Measurements from ENCODE around the gene GNGT2.

GNGT2 gene

DNA sequence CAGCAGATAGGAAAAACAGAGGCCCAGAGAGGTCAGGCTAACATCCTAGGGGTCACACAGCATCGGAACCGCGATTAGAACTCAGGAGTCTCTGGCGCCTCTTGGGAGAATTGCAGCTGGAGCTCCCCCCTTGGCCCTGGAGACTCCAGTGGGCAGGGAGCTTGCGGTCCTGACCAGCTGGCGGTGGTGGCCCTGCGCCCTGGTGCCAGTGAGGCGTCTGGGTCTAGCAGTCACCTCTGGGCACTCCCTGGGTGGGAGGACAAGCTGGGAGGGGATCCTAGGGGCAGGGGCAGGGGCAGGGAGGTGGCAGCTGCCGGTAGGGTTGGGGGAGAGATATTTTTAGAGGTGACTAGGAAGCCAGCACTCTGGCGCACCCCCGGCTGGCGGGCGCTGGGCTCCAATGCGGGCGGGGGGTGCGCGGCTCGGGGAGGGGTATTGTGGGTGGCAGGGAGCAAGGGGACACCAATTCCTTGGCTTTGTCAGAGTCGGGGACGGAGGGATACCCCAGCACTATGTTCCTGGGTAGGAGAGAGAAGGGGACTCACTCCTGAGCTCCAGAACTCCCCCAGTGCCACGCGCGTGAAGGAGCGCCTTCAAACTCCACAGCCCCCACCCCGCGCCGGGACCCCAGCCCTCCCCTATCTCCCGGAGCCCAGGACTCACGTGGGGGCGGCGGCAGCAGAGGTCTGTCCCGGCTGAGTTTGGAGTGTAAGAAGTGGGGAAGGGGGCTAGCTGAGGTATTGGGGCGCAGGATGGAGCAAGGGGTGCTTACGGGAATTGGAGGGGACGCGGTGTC is 19.6 kb upstream of the GNGT2 start:
- DNase-seq (ENCODE audit: low read depth in 2 of 3, low spot score in 1 of 3) = no peak

DNA sequence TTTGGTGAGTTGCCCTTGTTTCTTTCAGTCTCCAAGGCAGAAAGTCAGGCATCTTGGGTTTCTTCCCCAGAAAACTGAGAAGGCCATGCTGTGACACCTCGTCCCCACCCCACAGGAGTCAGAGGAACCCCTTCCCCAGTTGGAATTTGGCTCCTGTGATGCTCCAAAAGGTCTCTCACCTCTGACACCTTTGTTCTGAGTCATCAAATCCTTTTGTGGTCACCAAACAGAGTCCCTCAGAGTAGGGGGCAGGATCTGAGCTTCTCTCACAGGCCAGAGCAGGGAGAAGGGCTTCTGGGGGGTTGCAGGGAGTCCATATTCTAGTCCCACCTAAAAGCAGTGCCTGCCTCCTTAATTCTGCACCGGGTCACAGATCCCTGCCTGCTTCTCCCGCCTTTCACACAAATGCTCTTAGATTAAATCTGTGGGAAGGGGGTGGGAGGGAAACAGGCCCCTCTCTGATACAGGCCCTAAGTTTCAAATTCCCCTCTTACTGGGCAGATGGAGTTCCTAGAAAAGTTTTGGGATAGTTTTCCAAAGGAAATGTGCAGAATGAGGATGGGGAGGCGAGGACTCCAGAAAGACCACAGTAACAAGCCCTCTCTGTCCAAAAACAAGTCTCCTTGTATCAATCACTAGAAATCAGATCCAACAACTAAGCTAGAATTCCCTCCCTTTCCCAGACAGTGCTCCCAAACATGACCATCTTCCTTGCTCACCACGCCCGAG is 18.9 kb upstream of the GNGT2 start:
- DNase-seq (ENCODE audit: low read depth in 2 of 3, low spot score in 1 of 3) = no peak

DNA sequence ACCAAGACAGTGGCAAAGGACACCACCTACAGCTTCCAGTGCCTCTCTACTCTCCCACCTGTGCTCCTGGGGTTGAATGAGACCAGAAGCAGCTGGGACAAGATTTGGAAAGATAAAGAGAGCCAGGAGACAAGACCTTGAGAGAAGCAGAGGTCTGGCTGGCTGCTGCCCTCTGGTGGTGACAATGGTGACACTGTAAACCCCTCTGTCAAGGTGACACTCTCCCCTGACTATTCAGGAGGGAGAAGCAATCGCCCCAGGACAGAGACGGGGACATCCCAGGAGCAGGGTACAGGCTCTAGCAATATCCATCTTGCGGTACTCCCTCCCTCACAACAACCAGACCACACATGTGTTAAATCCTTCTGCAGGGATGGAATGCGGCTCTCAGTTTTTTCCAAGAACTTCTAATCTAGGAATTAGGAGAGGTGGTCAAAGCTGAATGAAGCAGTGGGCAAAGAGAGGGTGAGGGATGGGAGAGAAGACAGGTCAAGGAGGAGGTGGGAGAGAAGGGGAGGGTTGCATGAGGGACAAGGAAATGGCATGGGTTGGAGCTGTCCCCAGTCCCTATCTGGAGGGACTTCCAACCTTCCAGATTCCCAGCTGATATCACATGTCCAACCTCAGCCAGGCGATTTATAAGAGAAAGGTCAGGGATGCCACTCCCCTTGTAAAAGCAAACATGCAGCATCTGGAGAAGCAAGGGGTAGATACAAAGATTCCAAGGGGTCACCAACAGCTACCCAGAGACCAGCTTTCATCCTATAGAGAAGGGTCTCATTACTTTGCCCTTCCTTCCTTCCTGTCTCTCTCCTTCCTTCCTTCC is 17.3 kb upstream of the GNGT2 start:
- DNase-seq (ENCODE audit: low read depth in 2 of 3, low spot score in 1 of 3) = peak; percentile 60 to 77 (median 70)

DNA sequence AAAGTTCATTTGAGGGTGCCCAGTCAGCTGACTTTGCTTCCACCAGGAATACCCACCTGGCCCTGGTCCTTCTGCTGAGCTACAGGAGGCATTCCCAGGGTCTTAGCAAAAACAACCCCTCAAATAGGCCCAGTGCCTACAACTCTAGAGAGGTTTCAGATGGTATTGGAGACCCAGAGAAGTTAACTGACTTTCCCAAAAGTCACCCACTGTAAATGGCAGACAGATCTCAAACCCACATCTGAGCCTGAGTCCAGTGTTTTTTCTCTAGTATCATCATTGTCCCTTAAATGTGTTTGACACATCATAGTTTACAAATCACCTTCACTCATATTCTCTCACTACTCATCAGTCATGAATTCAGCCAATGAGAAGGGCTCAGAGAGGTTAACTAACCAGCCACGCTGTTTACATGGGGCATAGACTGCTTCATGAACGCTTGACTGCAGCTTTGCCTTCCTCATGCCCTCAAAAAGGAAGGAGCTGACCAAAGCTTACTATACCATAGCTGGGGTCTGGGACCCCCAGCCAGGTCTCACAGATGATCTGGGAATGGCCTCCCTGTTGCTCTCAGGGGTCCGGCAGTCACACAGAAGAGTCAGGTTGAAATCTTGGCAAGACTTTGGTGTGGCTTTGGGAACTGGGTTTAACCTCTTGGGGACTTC is 16.5 kb upstream of the GNGT2 start:
- DNase-seq (ENCODE audit: low read depth in 2 of 3, low spot score in 1 of 3) = no peak

DNA sequence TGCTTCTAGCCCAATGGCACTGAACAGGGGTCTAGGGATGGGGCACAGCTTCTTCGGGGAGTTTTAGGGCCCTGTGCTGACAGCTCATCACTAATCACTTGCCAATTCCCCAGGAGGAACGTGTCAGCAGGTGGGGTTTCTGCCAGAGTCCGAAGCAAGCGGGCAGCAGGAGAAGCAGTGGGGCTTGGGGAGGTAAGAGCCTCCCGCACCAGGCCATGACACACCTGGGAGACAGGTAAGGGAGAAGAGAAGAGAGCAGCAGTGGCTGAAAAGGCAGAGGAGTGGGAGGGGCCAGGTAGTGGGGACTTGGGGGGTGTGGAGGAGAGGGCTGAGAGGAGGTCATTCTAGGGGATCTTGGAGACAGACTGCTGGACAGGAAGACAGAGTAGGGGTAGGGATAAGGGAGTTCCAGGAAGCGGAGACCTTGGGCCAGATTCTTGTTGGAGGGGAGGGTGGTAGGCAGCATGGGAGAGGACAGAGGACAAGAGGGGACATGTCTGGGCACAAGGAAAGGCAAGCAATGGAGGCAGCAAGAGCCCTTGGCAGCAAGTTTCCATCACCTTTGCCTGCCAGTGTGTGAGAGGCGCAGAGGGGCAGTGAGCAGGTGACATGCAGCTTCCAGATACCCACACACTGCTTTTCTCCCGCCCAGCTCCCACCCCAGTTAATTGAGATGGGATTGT is 15.3 kb upstream of the GNGT2 start:
- no peak for DNase-seq (ENCODE audit: low read depth in 2 of 3, low spot score in 1 of 3)

DNA sequence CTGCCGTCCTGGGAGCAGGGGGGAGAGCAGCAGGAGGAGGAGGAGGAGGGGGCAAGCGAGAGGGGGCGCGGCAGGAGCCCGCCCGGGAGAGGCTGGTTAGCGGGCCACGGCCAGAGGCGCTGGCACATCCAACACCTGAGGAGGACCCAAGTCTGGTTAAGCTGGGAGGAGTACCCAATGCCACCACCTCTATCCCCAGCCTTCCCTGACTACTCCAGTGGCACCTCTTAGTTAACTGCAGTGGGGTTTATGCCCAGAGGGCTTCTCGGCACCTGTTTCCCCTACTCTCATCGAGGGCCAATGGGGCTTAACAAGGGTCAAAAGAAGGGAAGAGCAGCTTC is 14.6 kb upstream of the GNGT2 start:
- DNase-seq (ENCODE audit: low read depth in 2 of 3, low spot score in 1 of 3) = no peak

DNA sequence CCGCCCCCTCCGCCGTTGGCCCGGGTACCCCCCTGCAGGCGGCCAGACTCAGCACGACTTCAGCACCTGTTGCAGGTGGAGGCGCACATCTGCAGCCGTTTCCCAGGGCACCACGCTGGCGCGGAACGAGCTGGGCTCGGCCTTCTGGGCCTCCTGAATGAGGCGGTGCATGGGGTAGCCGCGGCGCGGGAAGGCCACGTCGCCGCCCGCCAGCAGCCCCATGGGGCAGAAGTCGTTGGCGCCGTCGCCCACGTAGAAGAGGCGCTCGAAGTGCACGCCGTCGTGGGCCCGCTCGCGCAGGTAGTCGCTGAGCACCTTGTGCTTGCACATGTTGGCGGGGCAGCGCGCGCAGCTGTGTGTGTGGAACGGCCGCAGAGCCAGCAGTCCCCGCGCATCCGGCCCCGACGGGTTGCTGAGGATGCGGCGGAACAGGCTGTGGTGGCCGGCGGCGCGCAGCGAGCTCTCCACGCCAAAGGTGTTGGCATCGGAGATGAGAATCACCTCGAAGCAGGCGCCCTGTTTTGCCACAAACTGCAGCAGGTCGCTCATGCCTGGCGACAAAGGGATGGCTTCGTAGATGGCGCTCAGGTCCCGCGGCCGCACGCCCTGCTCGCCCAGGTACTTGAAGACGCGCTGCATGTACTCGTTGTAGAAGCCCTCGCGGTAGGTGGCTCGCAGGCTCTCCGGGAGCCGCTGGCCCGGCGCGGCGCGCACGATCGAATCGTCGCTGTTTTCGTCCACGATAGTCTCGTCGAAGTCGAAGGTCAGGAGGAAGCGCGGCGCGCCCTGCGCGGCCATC is 14.0 kb upstream of the GNGT2 start:
- peak in 1 of 3 donors; percentile 28 for DNase-seq (ENCODE audit: low read depth in 2 of 3, low spot score in 1 of 3)

DNA sequence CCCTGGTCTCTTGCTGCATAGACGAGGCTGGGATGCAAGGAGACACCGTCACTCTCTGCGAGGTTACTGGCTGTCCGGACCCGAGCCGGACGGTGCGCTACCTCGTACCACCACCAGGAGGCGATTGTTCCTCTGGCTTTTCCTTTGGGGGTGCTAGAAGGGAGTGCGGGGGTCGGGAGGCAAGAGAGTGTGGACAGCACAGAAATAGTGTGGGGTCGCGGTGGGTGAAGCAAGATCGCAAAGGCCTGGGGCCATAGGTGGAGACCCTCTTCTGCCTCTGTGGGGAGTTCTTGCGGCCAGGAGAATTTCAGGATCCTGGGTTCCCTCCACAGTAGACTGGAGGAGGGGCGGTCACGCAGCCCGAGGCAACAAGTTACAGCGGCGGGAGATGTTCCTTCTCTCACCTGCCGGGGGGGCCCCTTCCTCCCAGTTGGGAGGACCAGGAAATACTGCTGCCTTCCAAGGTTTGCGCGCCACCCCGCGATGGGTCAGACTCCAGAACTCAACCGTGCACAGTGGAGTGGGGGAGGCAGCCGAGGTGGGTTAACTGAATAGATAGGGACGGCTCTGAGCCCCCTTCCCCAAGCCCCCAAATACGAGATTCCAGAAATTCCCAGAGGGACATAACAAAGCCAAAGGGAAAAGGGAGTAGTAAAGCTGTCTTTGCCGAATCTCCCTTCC is 13.3 kb upstream of the GNGT2 start:
- DNase-seq (ENCODE audit: low read depth in 2 of 3, low spot score in 1 of 3) = peak; percentile 43 to 87 (median 61)

DNA sequence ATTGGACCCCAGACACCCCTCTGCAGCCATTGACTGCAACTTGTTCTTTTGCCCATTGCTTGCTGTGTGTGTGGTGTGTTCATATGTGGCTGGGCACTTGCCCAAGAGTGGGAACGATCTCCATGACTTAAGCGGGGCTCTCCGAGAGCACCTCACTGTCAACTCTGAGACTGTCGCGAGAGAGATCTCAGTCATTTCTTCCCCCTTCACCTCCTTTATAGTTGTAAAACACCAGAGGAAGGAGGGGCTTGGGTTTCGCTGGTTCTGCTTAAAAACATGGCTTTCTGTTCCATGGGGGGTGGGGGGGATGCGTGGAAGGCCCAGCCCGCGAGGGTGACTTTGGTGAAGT is 12.8 kb upstream of the GNGT2 start:
- DNase-seq (ENCODE audit: low read depth in 2 of 3, low spot score in 1 of 3) = no peak

DNA sequence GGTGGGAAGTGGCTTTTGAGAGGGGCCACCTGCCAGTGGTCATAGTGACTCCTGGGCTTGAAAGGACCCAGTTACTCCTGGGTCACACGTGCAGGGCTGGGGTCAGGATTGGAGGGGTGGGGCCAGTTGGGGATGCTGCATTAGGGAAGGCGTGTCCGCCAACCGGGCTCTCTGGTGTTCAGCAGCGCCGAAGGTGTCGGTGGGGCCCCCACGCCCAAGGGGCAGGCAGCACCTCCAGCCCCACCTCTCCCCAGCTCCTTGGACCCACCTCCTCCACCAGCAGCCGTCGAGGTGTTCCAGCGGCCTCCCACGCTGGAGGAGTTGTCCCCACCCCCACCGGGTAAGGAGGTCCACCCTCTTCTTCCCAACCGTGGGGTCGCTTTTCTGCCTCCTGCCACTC is 9.6 kb upstream of the GNGT2 start:
- no peak for DNase-seq (ENCODE audit: low read depth in 2 of 3, low spot score in 1 of 3)

DNA sequence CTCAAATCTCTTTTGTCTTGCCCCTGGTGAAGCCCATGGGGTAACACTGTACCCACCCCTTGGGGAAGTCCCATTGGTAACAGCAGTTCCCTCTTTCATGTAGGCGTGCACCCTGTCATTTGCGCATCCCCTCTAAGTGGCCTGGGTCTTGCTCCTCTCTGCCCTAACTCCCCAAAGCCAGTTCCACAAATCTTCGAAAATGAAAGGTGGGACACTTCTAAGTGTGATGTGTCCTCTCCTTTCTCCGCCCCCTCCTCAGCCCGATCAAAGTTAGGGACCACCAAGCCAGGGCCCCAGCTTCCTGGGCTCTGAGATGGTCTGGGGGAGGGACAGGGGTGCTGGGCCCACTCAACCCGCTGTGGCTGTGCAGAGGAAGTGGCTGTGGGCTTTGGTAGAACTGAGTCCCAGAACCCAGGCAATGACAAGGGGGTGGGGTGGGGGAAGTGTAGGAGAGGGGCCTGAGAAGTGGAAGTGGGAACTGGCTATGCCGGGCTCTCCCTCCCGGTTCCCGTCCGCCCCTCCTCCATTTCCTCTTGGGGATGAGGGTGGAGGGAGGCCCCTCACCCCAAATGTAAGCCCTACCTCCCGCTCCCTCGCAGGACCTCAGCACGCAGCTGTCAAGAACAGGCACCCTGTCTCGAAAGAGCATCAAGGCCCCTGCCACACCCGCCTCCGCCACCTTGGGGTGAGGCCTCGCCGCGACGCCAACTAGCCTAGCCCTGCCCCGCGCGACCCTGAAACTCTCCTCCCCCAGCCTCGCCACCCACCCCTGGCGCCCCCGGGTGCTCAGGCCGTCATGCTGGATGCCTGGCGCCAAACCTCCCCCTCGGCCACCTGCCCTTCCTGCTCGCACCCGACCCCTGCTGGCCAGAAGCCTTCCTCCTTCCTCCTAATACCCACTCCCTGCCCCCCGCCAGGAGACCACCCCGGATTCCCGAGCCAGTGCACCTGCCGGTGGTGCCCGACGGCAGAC is 8.9 kb upstream of the GNGT2 start:
- DNase-seq (ENCODE audit: low read depth in 2 of 3, low spot score in 1 of 3) = no peak

DNA sequence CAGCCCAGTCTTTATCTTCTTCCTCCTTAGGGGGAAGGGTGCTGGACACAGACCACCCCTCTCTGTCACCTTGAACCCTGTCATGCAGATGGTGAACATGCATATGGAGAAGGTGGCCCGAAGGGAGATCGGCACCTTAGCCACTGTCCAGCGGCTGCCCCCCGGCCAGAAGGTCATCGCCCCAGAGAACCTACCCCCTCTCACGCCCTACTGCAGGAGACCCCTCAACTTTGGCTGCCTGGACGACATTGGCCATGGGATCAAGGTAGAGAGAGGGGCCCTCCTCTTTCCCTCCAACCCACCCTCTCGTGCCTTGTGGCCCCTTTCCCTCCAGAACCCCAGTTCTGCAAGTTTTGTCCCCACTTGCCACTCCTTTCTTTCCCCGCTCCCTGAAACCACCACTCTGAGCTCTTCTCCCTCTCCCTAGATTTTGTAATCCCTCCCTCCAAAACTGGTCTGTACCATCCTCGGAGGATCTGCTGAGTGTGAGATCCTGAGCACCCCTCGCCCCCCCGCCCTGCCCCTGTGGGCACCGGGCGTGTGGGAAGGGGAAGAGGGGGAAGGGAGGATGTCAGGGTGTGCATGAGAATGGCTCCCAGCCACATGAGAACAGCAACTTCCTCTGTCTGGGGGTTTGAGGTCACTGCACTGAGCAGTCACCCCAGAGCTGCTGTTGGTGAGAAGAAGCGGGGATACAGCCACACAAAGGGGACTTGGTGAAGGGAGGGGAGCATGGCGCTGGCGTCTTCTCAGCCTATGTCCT is 7.5 kb upstream of the GNGT2 start:
- no peak for DNase-seq (ENCODE audit: low read depth in 2 of 3, low spot score in 1 of 3)

DNA sequence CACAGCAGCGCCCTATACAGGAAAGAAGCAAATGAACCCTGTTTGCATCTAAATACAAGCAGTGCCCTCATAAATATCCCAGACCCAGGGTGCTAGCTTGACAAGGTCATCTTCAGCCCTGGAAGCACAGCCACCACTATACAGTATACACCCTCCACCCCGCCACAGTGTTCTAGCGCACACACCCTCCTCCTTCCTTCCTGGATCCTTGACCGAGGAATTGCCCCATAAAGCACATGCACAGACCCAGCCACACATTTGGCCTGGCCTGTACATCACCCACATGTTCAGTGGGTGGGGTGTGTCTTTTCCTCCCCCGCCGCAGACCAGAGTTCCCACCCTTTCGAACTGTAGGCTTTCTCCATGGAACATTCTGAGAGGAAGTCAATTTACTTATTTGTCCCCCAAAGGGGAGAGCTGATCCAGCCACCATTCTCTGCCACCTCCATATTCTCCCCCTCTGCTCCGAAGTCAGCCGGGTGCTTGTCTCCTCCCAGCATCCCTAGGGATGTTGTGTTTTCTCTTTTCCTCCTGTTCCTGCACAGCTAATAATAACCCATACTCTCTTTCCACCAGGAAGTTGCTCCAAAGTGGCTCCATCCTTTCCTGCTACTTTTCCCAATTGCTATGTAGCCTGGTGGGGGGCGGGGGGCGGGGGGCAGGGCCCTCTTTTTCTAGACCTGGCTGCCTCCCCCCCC is 6.7 kb upstream of the GNGT2 start:
- no peak for DNase-seq (ENCODE audit: low read depth in 2 of 3, low spot score in 1 of 3)

DNA sequence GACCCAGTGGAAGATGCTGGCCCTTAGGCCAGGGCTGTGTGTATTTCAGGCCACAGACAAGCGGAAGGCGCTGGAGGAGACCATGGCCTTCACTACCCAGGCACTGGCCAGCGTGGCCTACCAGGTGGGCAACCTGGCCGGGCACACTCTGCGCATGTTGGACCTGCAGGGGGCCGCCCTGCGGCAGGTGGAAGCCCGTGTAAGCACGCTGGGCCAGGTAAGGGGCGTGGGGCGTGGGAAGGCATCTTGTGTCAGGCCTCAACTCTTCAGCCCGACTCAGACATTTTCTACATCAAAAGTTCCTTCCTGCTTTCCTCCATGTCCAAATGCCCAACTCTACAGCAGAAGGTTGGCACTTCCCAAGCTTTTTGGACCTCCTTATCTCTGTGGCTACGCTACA is 6.1 kb upstream of the GNGT2 start:
- DNase-seq (ENCODE audit: low read depth in 2 of 3, low spot score in 1 of 3) = no peak

DNA sequence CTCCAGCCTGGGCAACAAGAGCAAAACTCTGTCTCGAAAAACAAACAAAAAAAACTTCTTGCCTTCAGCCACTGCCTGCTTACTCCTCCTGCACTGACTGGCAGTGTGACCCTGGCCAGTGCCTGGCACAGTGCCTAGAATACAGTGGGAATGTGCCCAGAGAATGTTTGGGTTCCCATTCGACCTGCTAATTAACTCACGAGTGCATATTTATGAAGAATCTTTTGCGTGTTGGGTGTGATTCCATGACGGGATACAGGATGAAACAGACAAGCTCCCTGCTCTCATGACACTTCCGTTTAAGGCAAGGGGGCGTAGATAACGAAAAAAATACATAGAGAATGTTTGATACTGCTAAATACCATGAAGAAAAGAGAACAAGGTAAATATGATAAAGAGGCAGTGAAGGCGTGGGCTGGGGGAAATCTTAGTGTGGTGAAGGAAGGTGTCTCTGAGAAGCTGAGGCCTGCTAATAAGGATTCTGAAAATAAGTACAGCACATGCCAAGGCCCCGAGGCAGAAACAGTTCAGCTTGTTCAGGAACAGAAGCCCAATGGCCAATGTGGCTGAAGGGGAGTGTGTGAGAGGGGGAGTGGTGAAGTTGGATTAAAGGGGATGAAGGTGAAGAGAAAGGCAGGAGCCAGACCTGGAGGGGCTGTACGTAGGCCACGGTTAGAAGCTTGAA is 4.4 kb upstream of the GNGT2 start:
- DNase-seq (ENCODE audit: low read depth in 2 of 3, low spot score in 1 of 3) = no peak

DNA sequence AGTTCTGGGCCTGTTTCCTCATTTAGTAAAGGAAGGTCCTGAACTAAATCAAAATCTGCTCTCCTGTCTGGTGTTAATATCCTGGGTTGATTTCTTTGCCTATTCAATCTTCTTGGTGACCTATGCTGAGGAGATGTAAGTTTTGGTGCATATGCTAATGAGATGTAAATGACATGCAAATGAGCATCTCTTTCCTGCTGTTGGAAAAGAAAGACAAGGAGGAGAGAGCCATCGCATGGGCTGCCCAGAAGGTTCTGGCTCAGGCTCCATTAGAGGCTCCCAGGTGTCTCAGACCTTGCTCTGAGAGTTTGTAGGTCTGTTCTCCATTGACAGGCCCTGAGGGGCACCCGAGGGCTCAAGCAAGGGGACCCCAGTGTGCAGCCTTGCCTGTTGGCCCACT is 3.5 kb upstream of the GNGT2 start:
- no peak for DNase-seq (ENCODE audit: low read depth in 2 of 3, low spot score in 1 of 3)

DNA sequence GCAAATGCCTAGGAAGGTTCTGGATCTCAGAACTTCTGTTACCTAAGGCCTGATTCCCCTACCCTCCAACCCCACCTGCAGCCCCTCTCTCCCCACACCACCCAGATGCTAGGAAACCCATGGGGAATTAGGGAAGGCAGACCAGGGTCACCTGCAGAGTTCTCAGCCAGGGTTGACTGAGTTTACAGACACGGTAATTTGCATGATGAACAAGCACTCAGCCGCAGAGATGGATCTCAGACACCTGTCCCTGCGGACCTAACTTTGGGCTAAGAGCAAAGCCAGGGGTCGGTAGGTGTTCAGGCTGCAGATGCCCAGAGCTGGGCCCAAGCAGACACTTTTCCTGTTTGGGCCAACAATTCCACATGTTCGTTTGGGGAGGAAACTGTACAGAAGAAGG is 3.0 kb upstream of the GNGT2 start:
- no peak for DNase-seq (ENCODE audit: low read depth in 2 of 3, low spot score in 1 of 3)

Data from stimulated activated CD4-positive, alpha-beta T cell treated with anti-CD3 and anti-CD28 coated beads, Interleukin-12 subunit alpha, Interleukin-12 subunit beta, amount 100 ng/mL, for 48 hours (primary cell).